KOPT-K1 (cell line): ENCODE results near the gene CDC6.
"Not testable (repeated sequence)": the region's sequence is repeated elsewhere in the genome, so short reads cannot be mapped to it uniquely, and the experiment has no call there.

Experiments
- H3K27ac ChIP-seq: fragments of 200-600 bp; sonication (generic); 2 replicates; pipeline ENCODE4 v1.5.1; 2016; ENCODE audit warnings: antibody characterized with exemption, mild to moderate bottlenecking, low read depth, low read length; ENCODE audit not compliant: poor library complexity, severe bottlenecking
- H3K36me3 ChIP-seq: fragments of 200-600 bp; sonication (generic); 2 replicates; pipeline ENCODE4 v1.5.1; 2017; ENCODE audit warnings: antibody characterized with exemption, mild to moderate bottlenecking, low read length, moderate library complexity; ENCODE audit not compliant: insufficient read depth
- H3K9me3 ChIP-seq: fragments of 200-600 bp; sonication (generic); 2 replicates; pipeline ENCODE4 v1.5.1; 2017; ENCODE audit warnings: antibody characterized with exemption, low read length, mild to moderate bottlenecking; ENCODE audit not compliant: insufficient read depth, poor library complexity, severe bottlenecking

CDC6 gene

DNA sequence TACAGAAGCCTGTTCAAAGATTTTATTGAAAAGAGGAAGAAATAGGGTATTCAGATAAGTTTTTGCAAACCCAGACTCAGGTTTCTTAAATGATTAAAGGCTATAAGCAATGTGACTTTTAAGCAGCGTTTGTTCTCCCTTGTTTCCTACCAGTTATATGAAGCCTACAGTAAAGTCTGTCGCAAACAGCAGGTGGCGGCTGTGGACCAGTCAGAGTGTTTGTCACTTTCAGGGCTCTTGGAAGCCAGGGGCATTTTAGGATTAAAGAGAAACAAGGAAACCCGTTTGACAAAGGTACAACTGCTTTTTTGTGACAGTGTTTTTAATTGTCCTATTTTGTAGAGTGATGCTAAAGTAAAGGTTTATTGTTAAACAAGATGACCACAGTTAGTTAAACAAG is 13.6 kb downstream of the CDC6 start:
- no peaks in the 10 kb centered on the region for H3K9me3 ChIP-seq
- H3K27ac ChIP-seq: no peak overlapping the region
- peaks cover 92% of the 10 kb centered on the region for H3K36me3 ChIP-seq

GRCh38 chr17:40303009-40303657 is 15.5 kb downstream of the CDC6 start:
- Histone ChIP-seq H3K36me3 (peaks cover 73% of the 10 kb centered on the region), H3K27ac (peak overlapping the region; percentile 6)

DNA sequence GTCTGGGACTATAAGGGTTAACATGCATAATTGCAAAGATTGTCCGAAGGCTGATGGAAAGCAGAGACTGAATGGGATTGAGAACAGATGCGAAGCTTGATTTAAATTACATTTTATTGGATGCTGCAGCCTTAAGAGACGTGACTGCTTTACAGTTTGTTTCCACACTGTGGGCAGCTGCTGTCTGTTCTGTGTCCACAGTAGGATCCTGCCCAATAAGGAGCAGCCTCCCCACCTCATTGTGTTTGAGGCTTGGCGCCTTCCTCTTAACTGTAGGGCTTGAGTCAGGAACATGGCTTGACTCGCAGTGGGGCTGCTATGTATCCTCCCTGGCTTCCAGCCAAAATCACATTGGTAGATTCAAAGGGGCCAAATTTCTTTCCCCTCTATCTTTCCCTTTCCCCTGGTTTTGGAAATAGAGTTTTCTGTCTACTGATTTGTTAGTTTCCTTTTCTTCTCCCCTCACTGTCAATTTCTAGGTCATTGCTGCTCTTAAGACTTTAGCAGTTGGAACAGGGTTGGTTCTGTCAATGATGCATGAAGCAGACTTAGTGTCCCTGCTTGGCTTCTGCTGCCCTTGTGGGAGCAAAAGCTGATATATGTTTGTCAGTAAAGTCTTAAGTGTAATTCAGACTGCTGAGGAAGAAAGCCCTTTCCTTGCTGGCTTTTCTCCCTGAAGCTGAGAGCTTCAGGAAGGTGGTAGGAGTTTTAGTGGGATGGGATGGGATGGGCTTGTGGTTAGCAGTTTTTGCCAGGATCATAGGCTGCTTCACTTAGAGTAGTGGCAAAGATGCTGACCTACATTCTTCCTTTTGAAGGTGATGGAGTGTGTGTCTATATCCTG is 16.3 kb downstream of the CDC6 start:
- H3K9me3 ChIP-seq: no peaks in the 10 kb centered on the region
- H3K36me3 ChIP-seq: peaks cover 66% of the 10 kb centered on the region
- peak overlapping the region; percentile 6 for H3K27ac ChIP-seq

More at GRCh38 chr17:40303009-40303657, 15.5 kb downstream of the CDC6 start:
- no peaks in the 10 kb centered on the region for H3K9me3 ChIP-seq

DNA sequence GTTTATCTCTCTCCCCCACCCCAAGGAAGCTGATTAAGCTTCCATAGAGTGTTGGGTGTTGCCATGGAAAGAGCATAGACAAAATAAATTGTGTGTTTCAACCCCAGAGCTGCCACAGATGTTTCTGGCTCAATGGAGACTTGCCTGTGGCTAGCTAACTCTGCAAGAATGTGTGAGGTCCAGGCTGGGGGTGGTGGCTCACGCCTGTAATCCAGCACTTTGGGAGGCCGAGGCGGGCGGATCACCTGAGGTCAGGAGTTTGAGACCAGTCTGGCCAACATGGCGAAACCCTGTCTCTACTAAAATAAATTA is 16.8 kb downstream of the CDC6 start:
- peak overlapping the region; percentile 6 for H3K27ac ChIP-seq
- peaks cover 60% of the 10 kb centered on the region for H3K36me3 ChIP-seq

DNA sequence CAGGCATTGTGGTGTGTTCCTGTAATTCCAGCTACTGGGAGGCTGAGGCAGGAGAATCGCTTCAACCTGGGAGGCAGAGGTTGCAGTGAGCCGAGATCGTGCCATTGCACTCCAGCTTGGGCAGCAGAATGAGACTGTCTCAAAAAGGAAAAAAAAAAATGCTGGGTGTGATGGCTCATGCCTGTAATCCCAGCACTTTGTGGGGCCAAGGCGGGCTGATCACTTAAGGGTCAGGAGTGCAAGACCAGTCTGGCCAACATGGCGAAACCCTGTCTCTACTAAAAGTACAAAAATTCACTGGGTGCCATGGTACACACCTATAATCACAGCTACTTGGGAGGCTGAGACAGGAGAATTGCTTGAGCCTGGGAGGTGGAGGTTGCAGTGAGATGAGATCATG is 17.2 kb downstream of the CDC6 start:
- peaks cover 56% of the 10 kb centered on the region for H3K36me3 ChIP-seq
- H3K27ac ChIP-seq: peak overlapping the region; percentile 6
- not testable (repeated sequence) for H3K9me3 ChIP-seq

More for the DNA sequence above, 16.8 kb downstream of the CDC6 start:
- not testable (repeated sequence) for H3K9me3 ChIP-seq

DNA sequence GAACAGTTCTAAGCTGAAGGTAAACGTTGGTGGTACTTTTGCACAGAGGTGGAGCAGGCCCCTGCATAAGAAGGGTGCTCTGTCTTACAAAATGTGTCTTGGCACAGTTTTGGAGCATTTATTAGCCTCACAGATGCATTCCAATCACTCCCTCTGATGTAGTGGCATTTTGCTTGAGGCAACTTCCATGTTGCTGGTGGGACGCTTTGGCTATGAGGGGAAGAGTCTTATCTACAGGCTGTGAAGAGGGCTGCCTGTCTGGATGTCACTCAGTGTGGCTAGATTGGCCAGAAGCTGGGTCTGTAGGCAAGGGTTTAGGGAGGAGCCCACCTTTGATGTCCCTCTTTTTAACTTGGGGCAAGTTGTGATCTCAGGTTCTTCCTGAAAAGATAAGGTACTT is 18.7 kb downstream of the CDC6 start:
- Histone ChIP-seq H3K27ac (peak overlapping the region; percentile 76), H3K9me3 (no peaks in the 10 kb centered on the region), H3K36me3 (peaks cover 41% of the 10 kb centered on the region)

DNA sequence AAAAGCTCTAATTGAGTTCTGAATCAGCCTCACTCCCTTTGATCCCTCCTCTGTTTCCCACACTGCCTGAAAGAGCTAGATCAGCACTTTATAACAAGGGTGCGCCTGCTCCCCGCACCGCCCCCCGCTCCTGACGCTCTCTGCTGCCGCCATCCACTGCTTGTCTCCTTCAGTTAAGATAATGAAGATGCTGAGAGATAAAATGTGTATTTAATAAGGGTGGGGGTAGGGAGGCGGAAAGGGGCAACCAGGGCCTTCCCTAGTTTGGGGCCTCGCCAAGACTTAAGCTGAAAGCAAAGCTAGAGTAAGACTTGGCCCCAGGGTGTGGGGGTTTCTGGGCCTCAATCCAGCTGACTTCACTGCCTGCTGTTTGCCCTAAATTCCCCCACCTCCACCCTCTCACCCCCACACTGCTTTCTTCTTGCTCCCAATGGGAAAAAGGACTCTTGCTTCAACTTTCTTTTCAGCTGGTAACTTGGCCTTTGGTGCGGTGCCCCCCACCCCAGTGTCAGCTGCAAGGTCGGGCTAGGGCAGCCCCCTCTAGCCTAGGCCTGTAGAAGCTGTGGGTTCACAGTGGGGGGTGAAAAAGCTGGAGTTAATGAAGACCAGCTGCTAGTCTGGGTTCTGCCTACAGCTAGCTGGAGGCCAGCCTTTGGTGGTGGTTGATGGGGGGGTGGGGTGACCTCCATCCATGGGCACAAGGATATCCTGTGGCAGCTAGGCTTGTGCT is 19.5 kb downstream of the CDC6 start:
- Histone ChIP-seq H3K9me3 (no peaks in the 10 kb centered on the region), H3K27ac (peak overlapping the region; percentile 76), H3K36me3 (peaks cover 33% of the 10 kb centered on the region)

DNA sequence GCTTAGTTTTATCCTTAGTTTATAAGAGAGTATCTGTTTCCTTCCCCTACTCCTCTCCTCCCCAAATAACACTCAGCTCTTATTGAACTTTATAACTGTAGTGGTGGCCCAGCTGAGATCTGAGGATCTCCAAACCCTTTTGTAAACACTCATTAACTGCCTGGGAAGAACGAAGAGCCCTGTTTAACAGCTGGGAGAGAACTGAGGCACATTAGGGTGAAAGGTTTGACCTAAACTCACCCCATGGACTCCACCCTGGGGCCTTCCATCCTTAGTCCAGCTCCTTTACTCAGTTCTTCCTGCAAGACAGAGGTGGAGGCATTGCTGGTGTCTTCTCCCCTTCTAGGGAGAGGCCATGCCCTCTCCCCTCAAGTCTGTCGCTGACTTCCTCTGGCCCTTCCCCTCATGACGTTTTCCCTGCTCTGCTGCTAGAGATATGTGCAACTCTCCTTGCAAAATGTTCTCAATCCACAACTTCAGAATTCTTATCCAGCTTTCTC is 20.1 kb downstream of the CDC6 start:
- no peaks in the 10 kb centered on the region for H3K9me3 ChIP-seq
- H3K27ac ChIP-seq: peak overlapping the region; percentile 76
- peaks cover 27% of the 10 kb centered on the region for H3K36me3 ChIP-seq

- Histone ChIP-seq H3K9me3 (no peaks in the 10 kb centered on the region), H3K27ac (peak within 1 kb of the TSS; percentile 76)
Measured at GRCh38 chr17:40309031-40309948, 21.6 kb downstream of the CDC6 start, which contains the start of gene RARA. Gene RARA (plus strand): TSS chr17:40309180. CDS start chr17:40331219, 22,039 bp downstream.

DNA sequence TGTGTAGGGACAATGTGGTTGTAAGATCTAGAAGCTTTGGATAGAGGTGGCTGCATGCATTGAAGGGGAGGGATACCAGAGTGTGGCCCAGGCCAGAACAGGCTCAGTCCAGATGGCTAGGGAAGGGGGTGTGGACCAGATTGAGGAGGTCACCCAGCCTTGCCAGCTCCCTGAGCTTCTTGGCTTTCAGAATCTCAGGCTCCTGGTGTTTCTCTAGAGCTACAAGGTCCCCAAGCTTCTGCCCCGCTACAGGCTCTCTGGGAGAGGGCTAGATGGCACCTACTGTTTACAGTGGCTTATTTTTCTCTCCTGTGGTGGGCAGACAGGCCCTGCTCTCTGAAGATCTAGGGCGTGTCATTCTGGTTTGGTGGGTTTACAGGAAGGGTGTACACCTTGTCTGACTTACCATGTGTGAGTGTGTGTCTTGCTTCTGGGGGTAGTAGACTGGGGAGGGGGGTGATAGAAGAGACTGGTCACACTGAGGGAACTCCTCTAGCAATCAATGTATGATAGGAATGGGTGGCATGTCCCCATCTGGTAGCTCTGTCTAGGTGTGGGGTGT is 22.4 kb downstream of the CDC6 start:
- peak overlapping the region; percentile 30 for H3K27ac ChIP-seq

More at GRCh38 chr17:40309031-40309948, 21.6 kb downstream of the CDC6 start, which contains the start of gene RARA:
- H3K36me3 ChIP-seq: peaks cover 12% of the 10 kb centered on the region

DNA sequence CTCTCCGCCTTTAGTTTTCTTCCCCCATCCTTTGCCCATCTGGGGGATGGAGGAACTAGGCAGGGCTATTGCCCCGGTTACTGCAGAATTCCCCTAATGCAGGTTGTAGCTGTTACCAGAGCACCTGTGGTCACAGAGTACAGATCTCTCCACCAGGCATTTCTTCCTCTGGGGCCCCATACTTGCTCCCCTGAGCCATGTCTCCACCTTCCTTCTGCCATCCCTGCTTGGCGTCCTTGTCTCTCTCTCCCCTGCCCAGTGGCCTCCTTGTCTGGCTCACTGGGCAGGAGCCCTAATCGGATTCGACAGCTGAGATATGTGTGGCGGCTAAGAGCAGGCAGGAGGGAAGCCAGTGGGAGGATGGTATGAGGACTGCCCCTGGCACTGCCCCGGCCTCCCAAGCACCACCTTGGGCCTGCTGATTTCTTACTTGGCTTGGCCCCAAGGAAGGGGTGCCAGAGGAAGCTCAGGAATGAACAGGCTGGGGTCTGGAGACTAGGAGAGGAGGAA is 23.3 kb downstream of the CDC6 start:
- H3K9me3 ChIP-seq: no peaks in the 10 kb centered on the region
- H3K27ac ChIP-seq: peak overlapping the region; percentile 42
- H3K36me3 ChIP-seq: no peaks in the 10 kb centered on the region

More for the DNA sequence above, 22.4 kb downstream of the CDC6 start:
- Histone ChIP-seq H3K9me3 (no peaks in the 10 kb centered on the region), H3K36me3 (peaks cover 5% of the 10 kb centered on the region; the same call in 1 of the 2 replicates)

DNA sequence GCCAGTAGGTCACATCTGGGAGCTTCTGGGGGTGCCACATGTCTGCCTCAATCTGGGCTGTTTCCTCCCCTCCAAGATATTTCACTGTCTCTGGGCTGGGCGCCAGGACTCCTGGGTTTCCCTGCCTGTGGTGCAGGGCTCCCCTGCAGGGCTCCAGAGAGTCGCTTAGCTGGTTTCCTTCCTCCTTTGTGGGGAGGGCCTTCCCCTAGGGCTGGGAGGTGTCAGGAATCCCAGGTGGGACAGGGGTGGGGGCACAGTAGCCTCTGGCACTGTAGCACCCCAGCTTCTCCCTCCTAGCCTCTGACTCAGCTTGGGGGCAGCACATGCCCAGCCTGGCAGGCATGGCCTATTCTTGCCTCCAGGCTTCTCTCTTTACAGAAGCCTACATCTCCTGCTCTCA is 23.9 kb downstream of the CDC6 start:
- Histone ChIP-seq H3K9me3 (no peaks in the 10 kb centered on the region), H3K36me3 (no peaks in the 10 kb centered on the region), H3K27ac (peak overlapping the region; percentile 42)

- Histone ChIP-seq H3K9me3 (no peaks in the 10 kb centered on the region), H3K27ac (peak overlapping the region; percentile 42), H3K36me3 (no peaks in the 10 kb centered on the region)
Measured at GRCh38 chr17:40312131-40312731, 24.6 kb downstream of the CDC6 start.
